ENCODE measurements around the gene CEACAM21.
A peak's percentile ranks its signal among the peaks of the same experiment; 100 is the strongest.
"Not testable (repeated sequence)": the region's sequence is repeated elsewhere in the genome, so short reads cannot be mapped to it uniquely, and the experiment has no call there.

The CEACAM21 gene

GRCh38 chr19:41551212-41551610 is 24.8 kb upstream of the CEACAM21 start:
- no peak for DNase-seq

- DNase-seq: no peak
Measured at GRCh38 chr19:41551711-41552110, 24.3 kb upstream of the CEACAM21 start.

GRCh38 chr19:41552558-41552957 is 23.4 kb upstream of the CEACAM21 start:
- DNase-seq: no peak

GRCh38 chr19:41553804-41554203 is 22.2 kb upstream of the CEACAM21 start:
- no peak for DNase-seq

- no peak for DNase-seq
Measured at GRCh38 chr19:41554907-41555306, 21.1 kb upstream of the CEACAM21 start.

- no peak for DNase-seq
Measured at GRCh38 chr19:41555748-41556147, 20.2 kb upstream of the CEACAM21 start.

GRCh38 chr19:41563854-41564514 is 12.0 kb upstream of the CEACAM21 start:
- no peak for DNase-seq

GRCh38 chr19:41564515-41565378 is 11.2 kb upstream of the CEACAM21 start:
- no peak for DNase-seq

GRCh38 chr19:41565379-41565720 is 10.6 kb upstream of the CEACAM21 start:
- DNase-seq: no peak

- no peak for DNase-seq
Measured at GRCh38 chr19:41566001-41566400, 10.0 kb upstream of the CEACAM21 start.

GRCh38 chr19:41569481-41570150 is 6.3 kb upstream of the CEACAM21 start:
- no peak for DNase-seq

- DNase-seq: no peak
Measured at GRCh38 chr19:41570179-41570578, 5.8 kb upstream of the CEACAM21 start.

GRCh38 chr19:41570639-41571112 is 5.3 kb upstream of the CEACAM21 start:
- peak; percentile 52 for DNase-seq

GRCh38 chr19:41577144-41577830 is 1.3 kb downstream of the CEACAM21 start:
- no peak for DNase-seq

GRCh38 chr19:41577833-41578232 is 1.9 kb downstream of the CEACAM21 start:
- DNase-seq: no peak

- DNase-seq: no peak
Measured at GRCh38 chr19:41578886-41579285, 2.9 kb downstream of the CEACAM21 start.

GRCh38 chr19:41581068-41581467 is 5.1 kb downstream of the CEACAM21 start:
- DNase-seq: not testable (repeated sequence)

GRCh38 chr19:41582577-41583182 is 6.7 kb downstream of the CEACAM21 start:
- not testable (repeated sequence) for DNase-seq

- no peak for DNase-seq
Measured at GRCh38 chr19:41584260-41584810, 8.4 kb downstream of the CEACAM21 start.

GRCh38 chr19:41584931-41585330 is 9.0 kb downstream of the CEACAM21 start:
- no peak for DNase-seq

GRCh38 chr19:41586064-41586463 is 10.1 kb downstream of the CEACAM21 start:
- DNase-seq: no peak

- DNase-seq: no peak
Measured at GRCh38 chr19:41587101-41587837, 11.3 kb downstream of the CEACAM21 start.

Measured in NCI-H1694 (cell line).